Esophagus muscularis mucosa (tissue), 4 donors: ENCODE results near the gene CLCN7.

Experiments used
- EP300 ChIP-seq: sonication (generic); formaldehyde crosslinking; IDR thresholded peaks from one replicate; pipeline ENCODE4 v1.6.1; 2017; ENCODE audit warnings: antibody characterized with exemption
- POLR2A ChIP-seq: fragments of 450-650 bp; IDR thresholded peaks from one replicate; pipeline ENCODE4 v1.6.1; 2017; ENCODE audit warnings: antibody characterized with exemption, moderate library complexity, mild to moderate bottlenecking, low read depth
- POLR2AphosphoS5 ChIP-seq, 2 donors: sonication (generic); formaldehyde crosslinking; IDR thresholded peaks; one replicate each; pipeline ENCODE4 v1.6.1; 2017; ENCODE audit warnings: antibody characterized with exemption in 2 of 2
- TF ChIP-seq, protein P1 (sequence below), 3 experiments: fragments of 200-600 bp in 2 of 3; fragments of 450-650 bp in 1 of 3; sonication (generic) in 2 of 3; IDR thresholded peaks; one replicate each; pipeline ENCODE4 v1.5.1; 2017 to 2019; ENCODE audit warnings: antibody characterized with exemption in 3 of 3, mild to moderate bottlenecking in 2 of 3, moderate library complexity in 1 of 3

GRCh38 chr16:1519831-1520230, 45.0 kb upstream of the CLCN7 start:
- TF ChIP-seq, protein P1, sequence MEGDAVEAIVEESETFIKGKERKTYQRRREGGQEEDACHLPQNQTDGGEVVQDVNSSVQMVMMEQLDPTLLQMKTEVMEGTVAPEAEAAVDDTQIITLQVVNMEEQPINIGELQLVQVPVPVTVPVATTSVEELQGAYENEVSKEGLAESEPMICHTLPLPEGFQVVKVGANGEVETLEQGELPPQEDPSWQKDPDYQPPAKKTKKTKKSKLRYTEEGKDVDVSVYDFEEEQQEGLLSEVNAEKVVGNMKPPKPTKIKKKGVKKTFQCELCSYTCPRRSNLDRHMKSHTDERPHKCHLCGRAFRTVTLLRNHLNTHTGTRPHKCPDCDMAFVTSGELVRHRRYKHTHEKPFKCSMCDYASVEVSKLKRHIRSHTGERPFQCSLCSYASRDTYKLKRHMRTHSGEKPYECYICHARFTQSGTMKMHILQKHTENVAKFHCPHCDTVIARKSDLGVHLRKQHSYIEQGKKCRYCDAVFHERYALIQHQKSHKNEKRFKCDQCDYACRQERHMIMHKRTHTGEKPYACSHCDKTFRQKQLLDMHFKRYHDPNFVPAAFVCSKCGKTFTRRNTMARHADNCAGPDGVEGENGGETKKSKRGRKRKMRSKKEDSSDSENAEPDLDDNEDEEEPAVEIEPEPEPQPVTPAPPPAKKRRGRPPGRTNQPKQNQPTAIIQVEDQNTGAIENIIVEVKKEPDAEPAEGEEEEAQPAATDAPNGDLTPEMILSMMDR (IDR thresholded peaks at IDR 0.05), result no peak
- TF ChIP-seq POLR2AphosphoS5 (IDR thresholded peaks at IDR 0.05) (no peak), EP300 (no peak), POLR2A (no peak)
